Prostate gland (tissue), 2 donors: Measurements from ENCODE around the gene KAT2A. TPM values are rescaled to one million over a fixed set of nuclear protein-coding genes. Genes with fewer than 3 reads are reported as not detected.
A peak's percentile ranks its signal among the peaks of the same experiment; 100 is the strongest.
"Not testable (repeated sequence)": the region's sequence is repeated elsewhere in the genome, so short reads cannot be mapped to it uniquely, and the experiment has no call there.

Experiments used
- DNase-seq: peaks from one replicate; pipeline ENCODE4 v3.0.0-alpha.2; 2019; ENCODE audit warnings: low spot score
- H3K27ac ChIP-seq, 2 donors: fragments of 200-600 bp; sonication (generic); 2 replicates each; pipeline ENCODE4 v1.5.1; 2017 to 2019
- H3K27me3 ChIP-seq: fragments of 200-600 bp; sonication (generic); replicated peaks from 2 replicates; pipeline ENCODE4 v1.5.1; 2019; ENCODE audit not compliant: insufficient read depth
- H3K36me3 ChIP-seq, 2 donors: fragments of 200-600 bp; sonication (generic); 1 replicate in 1 of 2; 2 replicates in 1 of 2; pipeline versions ENCODE4 v1.5.1 to v1.8.1; 2017 to 2019
- H3K4me1 ChIP-seq: fragments of 200-600 bp; sonication (generic); replicated peaks from 2 replicates; pipeline ENCODE4 v1.5.1; 2019
- H3K4me3 ChIP-seq, 2 donors: fragments of 200-600 bp; sonication (generic); 2 replicates each; pipeline ENCODE4 v1.5.1; 2017 to 2019
- H3K9me3 ChIP-seq: fragments of 200-600 bp; sonication (generic); 2 replicates; pipeline ENCODE4 v1.5.1; 2017
- POLR2A ChIP-seq: fragments of 450-650 bp; IDR thresholded peaks from one replicate; pipeline ENCODE4 v1.6.1; 2016; ENCODE audit warnings: antibody characterized with exemption, mild to moderate bottlenecking
- POLR2AphosphoS5 ChIP-seq: sonication (generic); formaldehyde crosslinking; IDR thresholded peaks from one replicate; pipeline ENCODE4 v1.6.1; 2017; ENCODE audit warnings: antibody characterized with exemption
- WGBS: methylation state at CpG from one replicate; pipeline ENCODE4 v1.1.5; 2018; 5-methylcytosine and 5-hydroxymethylcytosine counted together
- intact Hi-C: fragments of 100-400 bp; cut with DNase I; formaldehyde crosslinking; loops from one replicate; pipeline ENCODE4 v1.14.2; 2022
- total RNA-seq, 2 donors: library from RNA; depleted of rRNA; stranded (reverse); fragments of >200 nt; gene quantifications; one replicate each; pipeline ENCODE4 v1.1.0, GENCODE V29; 2016
- TF ChIP-seq, protein P1 (sequence below), 4 experiments: fragments of 200-600 bp in 2 of 4; fragments of 450-650 bp in 2 of 4; sonication (generic) in 2 of 4; IDR thresholded peaks; 1 replicate in 3 of 4; 2 replicates in 1 of 4; pipeline ENCODE4 v1.5.1; 2016 to 2019; ENCODE audit warnings: antibody characterized with exemption in 4 of 4, mild to moderate bottlenecking in 2 of 4, moderate library complexity in 2 of 4

Gene KAT2A
- total RNA-seq, 2 donors from 2014 or later, result 32.9 to 90.1 TPM

DNA sequence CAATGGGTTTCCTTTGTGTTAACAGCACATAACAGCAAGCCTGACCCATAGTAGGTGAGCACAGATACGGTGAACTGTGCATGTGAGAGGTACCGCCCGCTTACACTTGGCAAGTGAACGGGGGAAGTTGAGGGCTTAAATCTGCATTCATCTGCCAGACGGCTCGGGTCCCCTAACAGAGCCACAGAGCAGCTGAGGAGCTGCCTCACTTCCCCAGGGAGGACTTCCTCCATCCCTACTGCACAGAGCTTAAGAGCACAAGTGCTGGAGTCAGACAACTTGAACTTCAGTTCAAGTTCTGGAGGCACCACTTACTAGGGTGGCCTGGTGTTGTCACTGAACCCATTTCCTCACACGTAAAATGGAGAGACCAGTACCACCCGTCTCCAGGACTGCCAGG lies 20.2 kb upstream of the KAT2A start:
- no peak overlapping the region for H3K27ac ChIP-seq
- H3K9me3 ChIP-seq, result no peaks in the 10 kb centered on the region
- no peaks in the 10 kb centered on the region for H3K27me3 ChIP-seq
- intact Hi-C loops, result no loop called here
- H3K36me3 ChIP-seq, result no peaks in the 10 kb centered on the region
- DNase-seq, result no peak
- peaks cover 6% of the 10 kb centered on the region for H3K4me1 ChIP-seq
- TF ChIP-seq, protein P1, sequence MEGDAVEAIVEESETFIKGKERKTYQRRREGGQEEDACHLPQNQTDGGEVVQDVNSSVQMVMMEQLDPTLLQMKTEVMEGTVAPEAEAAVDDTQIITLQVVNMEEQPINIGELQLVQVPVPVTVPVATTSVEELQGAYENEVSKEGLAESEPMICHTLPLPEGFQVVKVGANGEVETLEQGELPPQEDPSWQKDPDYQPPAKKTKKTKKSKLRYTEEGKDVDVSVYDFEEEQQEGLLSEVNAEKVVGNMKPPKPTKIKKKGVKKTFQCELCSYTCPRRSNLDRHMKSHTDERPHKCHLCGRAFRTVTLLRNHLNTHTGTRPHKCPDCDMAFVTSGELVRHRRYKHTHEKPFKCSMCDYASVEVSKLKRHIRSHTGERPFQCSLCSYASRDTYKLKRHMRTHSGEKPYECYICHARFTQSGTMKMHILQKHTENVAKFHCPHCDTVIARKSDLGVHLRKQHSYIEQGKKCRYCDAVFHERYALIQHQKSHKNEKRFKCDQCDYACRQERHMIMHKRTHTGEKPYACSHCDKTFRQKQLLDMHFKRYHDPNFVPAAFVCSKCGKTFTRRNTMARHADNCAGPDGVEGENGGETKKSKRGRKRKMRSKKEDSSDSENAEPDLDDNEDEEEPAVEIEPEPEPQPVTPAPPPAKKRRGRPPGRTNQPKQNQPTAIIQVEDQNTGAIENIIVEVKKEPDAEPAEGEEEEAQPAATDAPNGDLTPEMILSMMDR (IDR thresholded peaks at IDR 0.05), result no peak
- no peak for TF ChIP-seq POLR2AphosphoS5
- no peak for TF ChIP-seq POLR2A
- WGBS, result 73% methylated on average over 8 of the region's 8 CpGs
- no peak overlapping the region for H3K4me3 ChIP-seq

DNA sequence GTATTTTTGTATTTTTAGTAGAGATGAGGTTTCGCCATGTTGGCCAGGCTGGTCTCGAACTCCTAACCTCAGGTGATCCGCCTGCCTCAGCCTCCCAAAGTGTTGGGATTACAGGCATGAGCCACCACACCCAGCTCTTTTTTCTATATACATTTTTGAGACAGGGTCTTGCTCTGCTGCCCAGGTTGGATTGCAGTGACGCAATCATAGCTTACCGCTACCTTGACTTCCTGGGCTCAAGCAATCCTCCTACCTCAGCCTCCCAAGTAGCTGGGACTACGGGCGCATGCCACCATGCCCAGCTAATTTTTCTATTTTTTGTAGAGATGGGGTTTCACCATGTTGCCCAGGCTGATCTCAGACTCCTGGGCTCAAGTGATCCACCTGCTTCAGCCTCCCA lies 19.5 kb upstream of the KAT2A start:
- H3K27ac ChIP-seq, intact Hi-C loops, DNase-seq, H3K4me1 ChIP-seq, H3K4me3 ChIP-seq, H3K9me3 ChIP-seq, H3K36me3 ChIP-seq, H3K27me3 ChIP-seq: not testable (repeated sequence)
- WGBS, result 97% methylated on average over 7 of the region's 7 CpGs

DNA sequence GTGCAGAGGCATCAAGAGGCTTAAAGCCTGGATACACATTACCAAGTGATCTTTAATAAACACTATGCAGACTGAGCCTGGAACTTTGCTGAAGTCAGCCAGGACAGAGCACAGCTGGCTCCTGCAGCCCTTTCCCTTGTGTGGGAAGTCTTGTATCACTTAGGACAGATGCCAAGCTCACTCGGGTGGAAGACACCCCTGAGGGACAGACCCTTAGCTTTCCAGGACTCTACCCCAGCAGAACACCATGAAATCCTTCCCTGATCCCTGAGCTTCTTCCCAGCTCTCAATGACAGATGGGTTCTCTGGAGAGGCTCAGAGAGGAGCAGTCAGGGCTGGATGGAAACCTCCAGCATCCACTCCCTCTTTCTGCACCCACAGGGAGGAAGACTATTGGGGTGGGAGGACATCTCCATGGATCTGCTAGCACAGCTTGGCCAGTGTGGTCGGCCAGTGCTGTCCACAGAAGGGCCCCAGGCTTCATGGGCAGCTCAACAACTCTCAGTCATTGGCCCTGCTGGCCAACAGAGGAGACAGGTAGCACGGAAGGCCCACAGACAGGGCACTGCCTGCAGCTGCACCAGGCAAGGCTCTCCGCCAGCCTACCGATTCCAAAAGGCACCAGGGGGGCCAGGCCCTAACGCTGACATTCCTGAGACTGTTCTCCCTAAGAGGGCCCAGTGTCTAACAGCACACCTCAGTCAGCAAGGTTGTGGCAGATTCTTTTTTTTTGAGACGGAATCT lies 17.8 kb upstream of the KAT2A start:
- TF ChIP-seq POLR2A (no peak), POLR2AphosphoS5 (no peak)
- no peaks in the 10 kb centered on the region for H3K36me3 ChIP-seq
- no peak overlapping the region for H3K4me3 ChIP-seq
- DNase-seq, result no peak
- intact Hi-C loops, result no loop called here
- H3K27ac ChIP-seq, result no peak overlapping the region
- peaks cover 16% of the 10 kb centered on the region for H3K4me1 ChIP-seq
- H3K9me3 ChIP-seq, result no peaks in the 10 kb centered on the region
- 72% methylated on average over 7 of the region's 7 CpGs for WGBS
- H3K27me3 ChIP-seq, result no peaks in the 10 kb centered on the region

DNA sequence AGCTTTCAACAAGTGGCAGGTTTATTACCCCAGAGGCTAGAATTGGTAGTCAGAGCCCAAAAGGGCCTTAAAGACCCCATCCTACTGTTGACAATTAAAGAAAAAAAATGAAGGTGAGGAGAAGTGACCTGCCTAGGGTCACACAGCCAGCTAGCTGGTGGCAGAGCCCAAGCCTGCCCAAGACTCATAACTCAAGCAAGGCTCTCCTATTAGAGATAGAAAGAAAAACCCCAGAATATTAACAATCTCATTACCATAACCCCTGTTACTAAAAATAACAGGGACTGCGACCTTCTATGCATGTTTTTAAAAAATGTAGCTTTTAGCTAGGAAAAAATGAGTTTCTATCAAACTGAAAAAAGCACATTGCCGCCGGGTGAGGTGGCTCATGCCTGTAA lies 15.5 kb upstream of the KAT2A start:
- no peak for DNase-seq
- peaks cover 26% of the 10 kb centered on the region for H3K4me1 ChIP-seq
- H3K36me3 ChIP-seq, result no peaks in the 10 kb centered on the region
- 86% methylated on average over 3 of the region's 3 CpGs for WGBS
- H3K27ac ChIP-seq, result peak overlapping the region in 1 of 2 donors; percentile 6
- no peaks in the 10 kb centered on the region for H3K27me3 ChIP-seq
- no peak for TF ChIP-seq POLR2AphosphoS5
- TF ChIP-seq POLR2A, result no peak
- TF ChIP-seq, protein P1 (IDR thresholded peaks at IDR 0.05), result no peak
- intact Hi-C loops, result no loop called here
- H3K4me3 ChIP-seq, result no peak overlapping the region
- H3K9me3 ChIP-seq, result no peaks in the 10 kb centered on the region

DNA sequence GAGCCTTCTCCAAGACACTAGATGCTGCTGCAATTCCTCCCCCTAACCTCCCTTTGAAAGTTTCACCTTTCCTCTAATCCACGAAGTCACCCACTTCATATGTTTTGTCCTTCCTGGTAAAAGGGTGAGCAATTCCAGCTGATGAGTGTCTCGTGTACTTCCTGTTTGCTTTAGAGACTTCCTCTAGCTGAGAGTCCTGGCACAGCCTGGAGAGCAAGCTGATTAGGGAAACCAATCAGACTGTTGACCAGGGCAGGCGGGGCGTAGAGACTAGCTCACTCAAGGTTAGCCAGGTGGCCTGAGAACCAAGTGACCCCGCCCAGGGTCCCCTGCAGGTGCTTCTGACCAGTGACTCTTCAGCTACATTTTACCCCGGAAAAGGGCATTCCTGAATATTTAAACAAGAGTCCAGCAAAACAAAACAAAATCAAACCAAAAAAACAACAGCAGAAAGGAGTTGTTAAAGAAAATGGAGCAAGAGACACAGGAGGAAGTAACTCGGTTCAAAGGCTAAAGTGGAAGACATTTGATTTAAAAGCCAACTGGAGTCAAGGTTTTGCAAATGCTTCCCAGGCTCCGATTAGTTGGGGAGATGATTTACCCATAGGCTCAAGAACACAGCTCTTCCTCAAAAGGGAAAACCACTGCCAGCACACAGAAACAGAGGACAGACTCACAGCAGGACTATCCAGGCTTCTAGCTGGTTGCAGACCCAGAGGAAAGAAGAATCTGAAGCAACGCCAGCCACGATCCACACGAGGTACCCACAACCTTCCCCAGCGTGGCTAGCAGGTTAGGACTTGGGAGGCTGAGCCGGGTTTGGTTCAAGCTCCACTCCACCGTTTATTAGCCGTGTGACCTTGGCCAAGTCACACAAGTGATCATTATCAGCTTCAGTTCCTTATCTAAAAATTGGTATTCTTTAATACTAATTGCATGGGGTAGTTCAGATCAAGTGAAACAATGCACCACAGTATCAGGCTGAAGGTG lies 14.8 kb upstream of the KAT2A start:
- no peak for DNase-seq
- Histone ChIP-seq H3K9me3 (no peaks in the 10 kb centered on the region), H3K27me3 (no peaks in the 10 kb centered on the region), H3K27ac (peak overlapping the region in 1 of 2 donors; percentile 31), H3K36me3 (no peaks in the 10 kb centered on the region), H3K4me3 (no peak overlapping the region), H3K4me1 (peaks cover 28% of the 10 kb centered on the region)
- 57% methylated on average over 15 of the region's 15 CpGs for WGBS
- intact Hi-C loops, result no loop called here
- TF ChIP-seq POLR2AphosphoS5 (peak; percentile 58), POLR2A (no peak)

DNA sequence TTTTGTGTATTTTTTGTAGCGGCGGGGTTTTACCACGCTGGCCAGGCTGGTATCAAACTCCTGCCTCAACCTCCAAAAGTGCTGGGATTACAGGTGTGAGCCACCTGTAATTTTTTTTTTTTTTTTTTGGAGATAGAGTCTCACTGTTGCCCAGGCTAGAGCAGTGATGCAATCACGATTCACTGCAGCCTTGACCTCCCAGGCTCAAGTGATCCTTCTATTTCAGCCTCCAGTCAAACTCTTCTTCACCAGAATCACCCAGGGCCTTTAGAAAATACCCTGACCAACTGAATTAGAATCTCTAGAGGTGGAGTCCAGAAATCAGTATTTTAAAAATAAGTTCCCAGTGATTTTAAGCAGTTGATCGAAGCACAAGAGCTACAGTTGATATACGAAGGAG lies 14.0 kb upstream of the KAT2A start:
- TF ChIP-seq, protein P1 (IDR thresholded peaks at IDR 0.05), result no peak
- TF ChIP-seq POLR2A (no peak), POLR2AphosphoS5 (no peak)
- WGBS, result 91% methylated on average over 6 of the region's 6 CpGs

More for the DNA sequence above, 14.0 kb upstream of the KAT2A start:
- Histone ChIP-seq H3K4me1 (peaks cover 28% of the 10 kb centered on the region), H3K27ac (peak overlapping the region in 1 of 2 donors; percentile 31), H3K36me3 (no peaks in the 10 kb centered on the region), H3K4me3 (no peak overlapping the region), H3K27me3 (no peaks in the 10 kb centered on the region), H3K9me3 (no peaks in the 10 kb centered on the region)
- no peak for DNase-seq
- intact Hi-C loops, result no loop called here
